ENCODE data around the gene AP1G1. TPM values are rescaled to one million over a fixed set of nuclear protein-coding genes. Genes with fewer than 3 reads are reported as not detected.

The AP1G1 gene
- 100 to 1,000 TPM; 150 to 160 TPM for total RNA-seq
- total RNA-seq: 166 to 185 reads per million in 2 donors

- peak within 1 kb of the TSS; percentile 99 for H3K27ac Mint-ChIP-seq
- peak; percentile 78 to 90 (median 81) for DNase-seq
- H3K4me1 Mint-ChIP-seq: peaks cover 28% of the 10 kb centered on the region
- H3K4me3 Mint-ChIP-seq: peak within 1 kb of the TSS; percentile 98
- peak; percentile 91 for ATAC-seq
- peaks cover 2% of the 10 kb centered on the region for H3K36me3 Mint-ChIP-seq (ENCODE audit: low read depth)
- H3K9me3 ChIP-seq (ENCODE audit: control insufficient read depth, low read length, poor library complexity, severe bottlenecking): no peaks in the 10 kb centered on the region
- no peaks in the 10 kb centered on the region for H3K27me3 Mint-ChIP-seq
Measured at GRCh38 chr16:71808593-71809459, at the start of gene AP1G1. AP1G1 (minus strand) TSS chr16:71808834; CDS start chr16:71789479, 19,355 bp downstream.

- Mint-ChIP-seq H3K27me3 (no peaks in the 10 kb centered on the region), H3K27ac (peak overlapping the region; percentile 49), H3K4me1 (peaks cover 43% of the 10 kb centered on the region), H3K36me3 (ENCODE audit: low read depth) (no peaks in the 10 kb centered on the region), H3K4me3 (peak overlapping the region; percentile 25)
- no peaks in the 10 kb centered on the region for H3K9me3 ChIP-seq (ENCODE audit: control insufficient read depth, low read length, poor library complexity, severe bottlenecking)
- ATAC-seq (peak; percentile 62), DNase-seq (no peak)
Measured at GRCh38 chr16:71855937-71856662, 47.5 kb upstream of the AP1G1 start.

DNA sequence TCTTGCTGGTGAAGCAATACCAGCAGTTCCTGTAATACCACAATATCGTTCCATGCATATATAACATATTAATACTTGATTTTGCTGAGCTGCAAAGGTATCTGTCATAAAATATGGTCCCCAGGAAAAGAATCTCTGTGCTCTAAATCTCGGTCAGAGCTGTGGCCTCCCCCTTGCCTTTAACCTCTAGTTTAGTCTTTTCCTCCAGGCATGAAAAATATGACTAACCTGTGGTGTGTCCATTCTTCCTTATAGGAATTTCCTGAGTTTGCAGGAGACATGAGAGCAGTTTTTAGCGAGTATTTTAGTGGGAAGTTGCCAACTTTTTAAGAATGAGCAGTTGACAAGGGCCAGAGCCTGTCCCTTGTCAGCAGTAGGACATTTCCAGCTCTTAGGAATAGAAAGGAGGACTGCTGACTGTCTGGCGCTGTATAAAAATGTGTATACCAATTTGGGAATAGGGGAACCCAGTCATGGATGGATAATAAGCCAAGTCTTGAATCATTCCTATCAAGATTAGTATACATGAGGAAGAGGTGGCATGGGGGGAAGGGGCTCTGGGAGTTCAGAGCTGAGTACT, 45.8 kb upstream of the AP1G1 start:
- H3K36me3 Mint-ChIP-seq (ENCODE audit: low read depth): peaks cover 1% of the 10 kb centered on the region

GRCh38 chr16:71853413-71853812, 44.8 kb upstream of the AP1G1 start:
- Mint-ChIP-seq H3K36me3 (ENCODE audit: low read depth) (peaks cover 6% of the 10 kb centered on the region), H3K27ac (peak overlapping the region; percentile 73), H3K4me3 (no peak overlapping the region), H3K27me3 (no peaks in the 10 kb centered on the region), H3K4me1 (peaks cover 47% of the 10 kb centered on the region)
- peak; percentile 4 for ATAC-seq
- no peak for DNase-seq
- H3K9me3 ChIP-seq (ENCODE audit: control insufficient read depth, low read length, poor library complexity, severe bottlenecking): no peaks in the 10 kb centered on the region

More for the DNA sequence above, 45.8 kb upstream of the AP1G1 start:
- H3K9me3 ChIP-seq (ENCODE audit: control insufficient read depth, low read length, poor library complexity, severe bottlenecking): no peaks in the 10 kb centered on the region
- Mint-ChIP-seq H3K4me1 (peaks cover 45% of the 10 kb centered on the region), H3K4me3 (no peak overlapping the region), H3K27me3 (no peaks in the 10 kb centered on the region), H3K27ac (peak overlapping the region; percentile 73)
- no peak for ATAC-seq
- DNase-seq: no peak

DNA sequence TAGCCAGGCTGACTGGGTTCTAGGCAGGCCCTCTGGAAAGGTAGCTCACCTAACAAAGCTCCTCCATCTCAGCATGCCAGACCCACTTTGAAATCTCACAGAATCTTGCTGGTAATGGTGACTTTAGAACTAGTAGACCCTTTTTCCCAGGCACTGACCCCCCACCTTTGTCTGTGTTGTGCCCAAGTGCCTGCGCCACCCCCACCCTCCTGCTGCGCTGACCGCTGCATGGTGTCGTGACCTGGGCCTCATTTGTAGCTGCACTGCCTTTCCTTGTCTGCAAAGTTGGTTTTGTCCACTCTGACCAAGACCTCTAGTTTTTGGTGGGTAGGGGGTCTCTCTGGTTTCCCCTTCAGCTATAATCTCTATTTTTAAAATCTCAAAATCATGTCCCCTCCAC, 43.9 kb upstream of the AP1G1 start:
- Mint-ChIP-seq H3K27ac (peak overlapping the region; percentile 73), H3K36me3 (ENCODE audit: low read depth) (peaks cover 10% of the 10 kb centered on the region), H3K4me1 (peaks cover 54% of the 10 kb centered on the region), H3K27me3 (no peaks in the 10 kb centered on the region), H3K4me3 (no peak overlapping the region)
- no peak for DNase-seq
- ATAC-seq: no peak
- no peaks in the 10 kb centered on the region for H3K9me3 ChIP-seq (ENCODE audit: control insufficient read depth, low read length, poor library complexity, severe bottlenecking)

GRCh38 chr16:71852158-71852557, 43.5 kb upstream of the AP1G1 start:
- no peaks in the 10 kb centered on the region for H3K9me3 ChIP-seq (ENCODE audit: control insufficient read depth, low read length, poor library complexity, severe bottlenecking)
- Mint-ChIP-seq H3K27me3 (no peaks in the 10 kb centered on the region), H3K4me1 (peaks cover 53% of the 10 kb centered on the region), H3K27ac (peak overlapping the region; percentile 73), H3K4me3 (no peak overlapping the region), H3K36me3 (ENCODE audit: low read depth) (peaks cover 10% of the 10 kb centered on the region)
- no peak for ATAC-seq
- DNase-seq: no peak

DNA sequence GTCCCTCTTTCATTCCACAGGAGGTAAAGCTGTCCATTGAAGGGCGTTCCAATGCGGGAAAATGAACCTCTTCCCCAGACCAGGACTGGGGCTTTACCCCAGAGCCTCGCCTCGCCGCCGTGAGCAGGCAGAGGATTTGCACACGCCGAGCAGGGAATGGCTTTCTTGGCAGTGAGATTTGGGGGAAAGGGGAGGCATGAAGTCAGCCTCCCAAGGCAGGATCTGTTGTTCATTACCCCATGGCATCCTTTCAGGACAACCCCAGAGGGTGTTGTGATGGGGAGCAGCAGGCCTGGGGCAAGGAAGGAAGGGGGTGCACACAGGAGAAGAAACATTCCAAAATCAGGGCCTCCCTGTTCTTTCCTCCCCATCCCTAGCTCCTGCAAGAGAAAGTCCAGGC, 43.1 kb upstream of the AP1G1 start:
- Mint-ChIP-seq H3K27ac (peak overlapping the region; percentile 73), H3K36me3 (ENCODE audit: low read depth) (peaks cover 10% of the 10 kb centered on the region), H3K4me3 (no peak overlapping the region), H3K27me3 (no peaks in the 10 kb centered on the region), H3K4me1 (peaks cover 57% of the 10 kb centered on the region)
- no peak for ATAC-seq
- no peak for DNase-seq
- no peaks in the 10 kb centered on the region for H3K9me3 ChIP-seq (ENCODE audit: control insufficient read depth, low read length, poor library complexity, severe bottlenecking)

- ATAC-seq (no peak), DNase-seq (no peak)
- Mint-ChIP-seq H3K36me3 (ENCODE audit: low read depth) (peaks cover 10% of the 10 kb centered on the region), H3K27me3 (no peaks in the 10 kb centered on the region), H3K4me1 (peaks cover 43% of the 10 kb centered on the region), H3K4me3 (no peak overlapping the region), H3K27ac (peak overlapping the region; percentile 49)
- H3K9me3 ChIP-seq (ENCODE audit: control insufficient read depth, low read length, poor library complexity, severe bottlenecking): no peaks in the 10 kb centered on the region
Measured at GRCh38 chr16:71848622-71849021, 40.0 kb upstream of the AP1G1 start.

- DNase-seq: no peak
- no peaks in the 10 kb centered on the region for H3K9me3 ChIP-seq (ENCODE audit: control insufficient read depth, low read length, poor library complexity, severe bottlenecking)
- Mint-ChIP-seq H3K27me3 (no peaks in the 10 kb centered on the region), H3K4me3 (peak overlapping the region; percentile 93), H3K27ac (peak overlapping the region; percentile 96), H3K4me1 (peaks cover 40% of the 10 kb centered on the region), H3K36me3 (ENCODE audit: low read depth) (peaks cover 10% of the 10 kb centered on the region)
- no peak for ATAC-seq
Measured at GRCh38 chr16:71847096-71847495, 38.5 kb upstream of the AP1G1 start.

- Mint-ChIP-seq H3K27ac (peak overlapping the region; percentile 96), H3K36me3 (ENCODE audit: low read depth) (peaks cover 10% of the 10 kb centered on the region), H3K4me3 (peak overlapping the region; percentile 93), H3K4me1 (peaks cover 39% of the 10 kb centered on the region), H3K27me3 (no peaks in the 10 kb centered on the region)
- DNase-seq (no peak), ATAC-seq (no peak)
- no peaks in the 10 kb centered on the region for H3K9me3 ChIP-seq (ENCODE audit: control insufficient read depth, low read length, poor library complexity, severe bottlenecking)
Measured at GRCh38 chr16:71846431-71846830, 37.8 kb upstream of the AP1G1 start.

- Mint-ChIP-seq H3K4me3 (peak within 1 kb of the TSS; percentile 93), H3K27ac (peak within 1 kb of the TSS; percentile 96), H3K36me3 (ENCODE audit: low read depth) (peaks cover 10% of the 10 kb centered on the region), H3K4me1 (peaks cover 37% of the 10 kb centered on the region), H3K27me3 (no peaks in the 10 kb centered on the region)
- ATAC-seq (peak; percentile 95), DNase-seq (peak; percentile 88 to 95 (median 89))
- H3K9me3 ChIP-seq (ENCODE audit: control insufficient read depth, low read length, poor library complexity, severe bottlenecking): no peaks in the 10 kb centered on the region
Measured at GRCh38 chr16:71845639-71846430, 37.2 kb upstream of the AP1G1 start, which contains the start of gene ATXN1L. ATXN1L (plus strand) TSS chr16:71845976; CDS start chr16:71849741, 3,765 bp downstream.

DNA sequence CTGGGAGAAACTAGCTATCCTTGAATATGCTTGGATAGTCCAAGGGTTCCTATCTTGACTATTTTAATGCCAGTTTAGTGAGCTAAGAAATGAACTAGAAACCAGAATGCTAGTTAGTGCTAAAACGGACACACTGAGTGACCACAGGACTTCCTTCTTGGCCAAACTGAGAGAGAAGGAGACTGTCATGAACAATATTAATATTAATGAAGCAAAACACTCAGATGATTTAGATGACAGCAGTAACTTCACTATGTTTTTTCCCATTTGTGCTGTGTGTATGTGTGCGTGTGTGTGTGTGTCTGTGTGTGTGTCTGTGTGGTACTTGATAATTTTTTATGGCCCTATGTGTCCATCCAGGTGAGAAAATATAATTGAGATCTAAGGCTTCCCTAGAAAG, 34.9 kb upstream of the AP1G1 start:
- Mint-ChIP-seq H3K4me1 (peaks cover 29% of the 10 kb centered on the region), H3K36me3 (ENCODE audit: low read depth) (peaks cover 6% of the 10 kb centered on the region), H3K27ac (no peak overlapping the region), H3K4me3 (no peak overlapping the region), H3K27me3 (no peaks in the 10 kb centered on the region)
- DNase-seq (no peak), ATAC-seq (no peak)
- H3K9me3 ChIP-seq (ENCODE audit: control insufficient read depth, low read length, poor library complexity, severe bottlenecking): no peaks in the 10 kb centered on the region
